Fibroblast of lung (primary cell): Measurements from ENCODE around the gene CDK5RAP1. TPM values are rescaled to one million over a fixed set of nuclear protein-coding genes. Genes with fewer than 3 reads are reported as not detected.

Source experiments
- DNase-seq, 2 donors: peaks; one replicate each; pipeline versions ENCODE4 v3.0.0 to v3.0.0-alpha.2; 2010; ENCODE audit warnings: low read depth in 2 of 2
- H2AFZ ChIP-seq: 2 replicates; pipeline ENCODE4 v1.5.1; 2012; ENCODE audit warnings: low read length, control low read depth, inconsistent platforms
- H3K27ac ChIP-seq: 2 replicates; pipeline ENCODE4 v1.5.1; 2011; ENCODE audit warnings: low read length, control low read depth; ENCODE audit not compliant: insufficient read depth
- H3K27me3 ChIP-seq: 2 replicates; pipeline ENCODE4 v1.5.1; 2011; ENCODE audit warnings: mild to moderate bottlenecking, low read length; ENCODE audit not compliant: control insufficient read depth, insufficient read depth
- H3K36me3 ChIP-seq: 2 replicates; pipeline ENCODE4 v1.5.1; 2011; ENCODE audit warnings: low read length; ENCODE audit not compliant: control insufficient read depth, insufficient read depth
- H3K4me1 ChIP-seq: 2 replicates; pipeline ENCODE4 v1.5.1; 2011; ENCODE audit warnings: low read length; ENCODE audit not compliant: control insufficient read depth, insufficient read depth; ENCODE audit errors: extremely low read depth
- H3K4me2 ChIP-seq: 2 replicates; pipeline ENCODE4 v1.5.1; 2011; ENCODE audit warnings: low read length, control low read depth; ENCODE audit not compliant: insufficient read depth; ENCODE audit errors: extremely low read depth
- H3K4me3 ChIP-seq, 4 experiments: fragments of 200-600 bp in 1 of 4; sonication (generic) in 1 of 4; replicated peaks in 1 of 4; 2 replicates each; pipeline ENCODE4 v1.5.1; 2011 to 2016; ENCODE audit warnings: low read length in 4 of 4, low read depth in 3 of 4, mild to moderate bottlenecking in 3 of 4, control low read depth in 2 of 4, inconsistent platforms in 1 of 4, mixed read lengths in 1 of 4; ENCODE audit not compliant: insufficient read depth in 1 of 4; ENCODE audit errors: control extremely low read depth in 1 of 4
- H3K79me2 ChIP-seq: 2 replicates; pipeline ENCODE4 v1.5.1; 2012; ENCODE audit warnings: mild to moderate bottlenecking, low read length, inconsistent platforms; ENCODE audit not compliant: control insufficient read depth, insufficient read depth
- H3K9ac ChIP-seq: 2 replicates; pipeline ENCODE4 v1.5.1; 2011; ENCODE audit warnings: mild to moderate bottlenecking, low read length, control low read depth; ENCODE audit not compliant: insufficient read depth
- H3K9me3 ChIP-seq: 2 replicates; pipeline ENCODE4 v1.5.1; 2012; ENCODE audit warnings: low read depth, low read length; ENCODE audit not compliant: control insufficient read depth, insufficient read depth
- H4K20me1 ChIP-seq: 2 replicates; pipeline ENCODE4 v1.5.1; 2011; ENCODE audit warnings: low read length; ENCODE audit not compliant: control insufficient read depth, insufficient read depth; ENCODE audit errors: extremely low read depth
- CTCF ChIP-seq, 2 donors: IDR thresholded peaks in 1 of 2; conservative IDR thresholded peaks in 1 of 2; 1 replicate in 1 of 2; 2 replicates in 1 of 2; pipeline ENCODE4 v1.5.1; 2011 to 2012; ENCODE audit warnings: low read length in 2 of 2, control low read depth in 1 of 2, inconsistent platforms in 1 of 2, low read depth in 1 of 2, mild to moderate bottlenecking in 1 of 2
- EZH2 ChIP-seq: IDR thresholded peaks from 2 replicates; pipeline ENCODE4 v1.5.1; 2012; ENCODE audit warnings: low read length, control low read depth, mild to moderate bottlenecking; ENCODE audit errors: missing control alignments
- polyA plus RNA-seq, 2 donors: library from polyadenylated mRNA; depleted of rRNA in 1 of 2; stranded (reverse) in 1 of 2; unstranded in 1 of 2; fragments of >200 nt; gene quantifications; 2 replicates each; pipeline ENCODE4 v1.2.1, GENCODE V29; 2011 to 2012; ENCODE audit warnings: missing spikeins in 1 of 2
- total RNA-seq: library from RNA; depleted of rRNA; stranded (reverse); fragments of >200 nt; gene quantifications from 2 replicates; pipeline ENCODE4 v1.2.1, GENCODE V29; 2014

Gene CDK5RAP1
- total and polyA plus RNA-seq, 2 donors (not counting 1 experiment from before 2014, with no cell fraction given), result 22.4 to 23.8 TPM

DNA sequence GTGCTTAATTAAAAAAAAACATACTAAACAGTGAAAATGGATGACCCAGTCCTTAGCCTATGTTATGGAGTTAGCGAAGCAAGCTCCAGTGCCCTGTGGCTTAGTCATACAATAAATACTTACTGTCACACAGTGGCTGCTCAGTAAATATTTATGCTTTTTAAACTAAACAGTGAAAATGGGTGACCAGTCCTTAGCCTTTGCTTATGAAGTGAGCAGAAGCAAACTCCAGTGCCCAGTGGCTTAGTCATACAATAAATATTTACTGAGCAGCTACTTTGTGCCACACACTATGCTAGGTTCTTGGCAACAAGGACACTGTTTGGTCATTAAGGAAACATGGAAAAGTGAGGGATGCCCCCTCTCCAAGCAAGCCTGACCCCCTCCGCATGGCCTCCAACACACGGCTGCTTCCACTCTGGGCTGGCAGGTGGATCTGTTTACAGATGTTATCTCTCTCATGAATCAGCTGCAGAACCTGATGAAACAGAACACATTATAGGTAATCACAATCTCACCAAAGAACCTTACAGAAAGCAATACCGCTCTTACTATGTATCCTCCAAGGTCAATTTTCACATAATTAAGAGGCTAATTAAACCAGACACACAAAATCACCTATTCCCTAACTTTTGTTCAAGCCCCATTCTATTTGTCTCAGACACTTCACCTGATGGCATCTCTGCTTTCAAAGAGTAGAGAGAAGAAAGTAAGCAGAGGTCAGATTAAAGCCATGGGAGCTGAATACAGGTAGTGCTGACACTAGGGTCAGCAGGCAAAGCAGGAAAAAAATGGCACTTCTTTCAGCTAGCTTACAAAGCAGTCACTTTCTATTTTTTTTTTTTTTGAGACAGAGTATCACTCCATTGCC lies 27.3 kb downstream of the CDK5RAP1 start:
- H4K20me1 ChIP-seq, result no peaks in the 10 kb centered on the region

GRCh38 chr20:33372993-33373441 lies 28.3 kb downstream of the CDK5RAP1 start:
- TF ChIP-seq CTCF (conservative IDR thresholded peaks at IDR 0.05 in 1 of 2, IDR thresholded peaks at IDR 0.05 in 1 of 2; ENCODE audit: low read depth in 1 of 2, low read length in 2 of 2) (no peak), EZH2 (no peak)
- Histone ChIP-seq H3K79me2 (no peaks in the 10 kb centered on the region), H3K9me3 (no peaks in the 10 kb centered on the region), H2AFZ (no peak overlapping the region), H3K4me1 (peaks cover 7% of the 10 kb centered on the region), H3K27ac (peak overlapping the region; percentile 34), H4K20me1 (no peaks in the 10 kb centered on the region), H3K4me3 (no peak overlapping the region), H3K36me3 (peaks cover 7% of the 10 kb centered on the region), H3K4me2 (no peak overlapping the region), H3K27me3 (no peaks in the 10 kb centered on the region), H3K9ac (no peak overlapping the region)
- DNase-seq, result peak; percentile 10 to 41

More for the DNA sequence above, 27.3 kb downstream of the CDK5RAP1 start:
- no peaks in the 10 kb centered on the region for H3K9me3 ChIP-seq
- no peak overlapping the region for H3K4me2 ChIP-seq
- no peak overlapping the region for H3K4me3 ChIP-seq
- no peaks in the 10 kb centered on the region for H3K79me2 ChIP-seq
- peak; percentile 66 to 88 for DNase-seq
- peak overlapping the region; percentile 15 for H3K27ac ChIP-seq
- no peaks in the 10 kb centered on the region for H3K27me3 ChIP-seq
- peaks cover 7% of the 10 kb centered on the region for H3K4me1 ChIP-seq
- TF ChIP-seq EZH2 (no peak), CTCF (conservative IDR thresholded peaks at IDR 0.05 in 1 of 2, IDR thresholded peaks at IDR 0.05 in 1 of 2; ENCODE audit: low read depth in 1 of 2, low read length in 2 of 2) (no peak)
- no peak overlapping the region for H3K9ac ChIP-seq
- H3K36me3 ChIP-seq, result peaks cover 10% of the 10 kb centered on the region
- H2AFZ ChIP-seq, result no peak overlapping the region

GRCh38 chr20:33370291-33370690 lies 31.0 kb downstream of the CDK5RAP1 start:
- Histone ChIP-seq H3K79me2 (no peaks in the 10 kb centered on the region), H3K36me3 (peaks cover 5% of the 10 kb centered on the region), H3K9me3 (no peaks in the 10 kb centered on the region), H4K20me1 (no peaks in the 10 kb centered on the region), H3K4me1 (peaks cover 7% of the 10 kb centered on the region), H3K27ac (no peak overlapping the region), H3K4me2 (no peak overlapping the region), H3K4me3 (no peak overlapping the region), H3K27me3 (no peaks in the 10 kb centered on the region), H2AFZ (no peak overlapping the region), H3K9ac (no peak overlapping the region)
- peak in 1 of 2 donors; percentile 29 for DNase-seq
- no peak for TF ChIP-seq CTCF (conservative IDR thresholded peaks at IDR 0.05 in 1 of 2, IDR thresholded peaks at IDR 0.05 in 1 of 2; ENCODE audit: low read depth in 1 of 2, low read length in 2 of 2)
- TF ChIP-seq EZH2, result no peak
